Breast epithelium (tissue), 3 donors: ENCODE measurements around the gene PNMT.

ENCODE experiments used
- CTCF ChIP-seq, 3 donors: fragments of 450-650 bp; IDR thresholded peaks; one replicate each; pipeline ENCODE4 v1.5.1; 2016 to 2017; ENCODE audit warnings: antibody characterized with exemption in 3 of 3, mild to moderate bottlenecking in 3 of 3, moderate library complexity in 3 of 3
- POLR2A ChIP-seq: fragments of 450-650 bp; IDR thresholded peaks from one replicate; pipeline ENCODE4 v1.6.1; 2016; ENCODE audit warnings: antibody characterized with exemption, mild to moderate bottlenecking, moderate library complexity

- TF ChIP-seq POLR2A (no peak), CTCF (IDR thresholded peaks at IDR 0.05) (no peak)
Measured at GRCh38 chr17:39624313-39624712, 43.9 kb upstream of the PNMT start.
